Liver (tissue), 9 donors: Measurements from ENCODE around the gene ATPAF1. TPM values are rescaled to one million over a fixed set of nuclear protein-coding genes. Genes with fewer than 3 reads are reported as not detected.
A peak's percentile ranks its signal among the peaks of the same experiment; 100 is the strongest.

Experiments used
- DNase-seq: peaks from one replicate; pipeline ENCODE4 v3.0.0-alpha.2; 2017; ENCODE audit warnings: low spot score
- H3K27ac ChIP-seq, 2 donors: one replicate each; pipeline ENCODE4 v1.7.0; 2013; ENCODE audit warnings: inconsistent platforms in 2 of 2, low read length in 2 of 2, control low read depth in 1 of 2, low read depth in 1 of 2, mild to moderate bottlenecking in 1 of 2
- H3K27me3 ChIP-seq, 4 donors: one replicate each; pipeline versions ENCODE4 v1.6.1 to v1.7.0; 2013; ENCODE audit warnings: low read length in 3 of 4, inconsistent platforms in 1 of 4, mild to moderate bottlenecking in 1 of 4, moderate library complexity in 1 of 4; ENCODE audit not compliant: control insufficient read depth in 4 of 4, insufficient read depth in 4 of 4
- H3K36me3 ChIP-seq, 4 donors: one replicate each; pipeline versions ENCODE4 v1.6.1 to v1.7.0; 2013; ENCODE audit warnings: low read length in 3 of 4, mild to moderate bottlenecking in 3 of 4, low read depth in 1 of 4, moderate library complexity in 1 of 4; ENCODE audit not compliant: control insufficient read depth in 4 of 4, insufficient read depth in 3 of 4
- H3K4me1 ChIP-seq, 4 donors: one replicate each; pipeline versions ENCODE4 v1.6.1 to v1.7.0; 2013; ENCODE audit warnings: low read length in 3 of 4, mild to moderate bottlenecking in 3 of 4, moderate library complexity in 1 of 4; ENCODE audit not compliant: control insufficient read depth in 4 of 4, insufficient read depth in 4 of 4
- H3K4me3 ChIP-seq, 3 donors: one replicate each; pipeline versions ENCODE4 v1.6.1 to v1.7.0; 2013; ENCODE audit warnings: low read length in 3 of 3, control low read depth in 1 of 3, low read depth in 1 of 3, mild to moderate bottlenecking in 1 of 3
- H3K9ac ChIP-seq, 2 donors: one replicate each; pipeline ENCODE4 v1.7.0; 2013; ENCODE audit warnings: low read length in 2 of 2, mild to moderate bottlenecking in 2 of 2, moderate library complexity in 2 of 2, control low read depth in 1 of 2, low read depth in 1 of 2
- H3K9me3 ChIP-seq, 4 donors: one replicate each; pipeline versions ENCODE4 v1.6.1 to v1.7.0; 2013; ENCODE audit warnings: low read length in 3 of 4; ENCODE audit not compliant: control insufficient read depth in 4 of 4
- EGR1 ChIP-seq, 2 donors: IDR thresholded peaks; 2 replicates each; pipeline ENCODE4 v1.6.1; 2016 to 2018; ENCODE audit warnings: antibody characterized with exemption in 2 of 2, low read depth in 2 of 2
- FOXA1 ChIP-seq: IDR thresholded peaks from 2 replicates; pipeline ENCODE4 v1.6.1; 2016; ENCODE audit warnings: antibody characterized with exemption
- FOXA2 ChIP-seq: IDR thresholded peaks from 2 replicates; pipeline ENCODE4 v1.6.1; 2016; ENCODE audit warnings: antibody characterized with exemption
- GABPA ChIP-seq, 2 donors: IDR thresholded peaks in 1 of 2; conservative IDR thresholded peaks in 1 of 2; 2 replicates each; pipeline ENCODE4 v1.6.1; 2016; ENCODE audit warnings: antibody characterized with exemption in 2 of 2, mild to moderate bottlenecking in 1 of 2, moderate library complexity in 1 of 2
- HNF4A ChIP-seq, 2 donors: conservative IDR thresholded peaks; 2 replicates each; pipeline ENCODE4 v1.6.1; 2016; ENCODE audit warnings: antibody characterized with exemption in 2 of 2, mild to moderate bottlenecking in 2 of 2
- HNF4G ChIP-seq: IDR thresholded peaks from 2 replicates; pipeline ENCODE4 v1.6.1; 2016; ENCODE audit warnings: antibody characterized with exemption
- JUND ChIP-seq, 2 donors: IDR thresholded peaks; 2 replicates each; pipeline ENCODE4 v1.6.1; 2016; ENCODE audit warnings: antibody characterized with exemption in 2 of 2
- NR2F2 ChIP-seq: IDR thresholded peaks from 2 replicates; pipeline ENCODE4 v1.6.1; 2016; ENCODE audit warnings: antibody characterized with exemption
- RAD21 ChIP-seq, 2 donors: IDR thresholded peaks; 2 replicates each; pipeline ENCODE4 v1.6.1; 2016; ENCODE audit warnings: antibody characterized with exemption in 2 of 2, mild to moderate bottlenecking in 2 of 2
- REST ChIP-seq: IDR thresholded peaks from 2 replicates; pipeline ENCODE4 v1.6.1; 2016; ENCODE audit warnings: antibody characterized with exemption, mild to moderate bottlenecking
- RXRA ChIP-seq, 2 donors: IDR thresholded peaks; 2 replicates each; pipeline ENCODE4 v1.6.1; 2017 to 2018; ENCODE audit warnings: antibody characterized with exemption in 2 of 2, mild to moderate bottlenecking in 1 of 2
- SP1 ChIP-seq: IDR thresholded peaks from 2 replicates; pipeline ENCODE4 v1.6.1; 2018; ENCODE audit warnings: antibody characterized with exemption, mild to moderate bottlenecking
- YY1 ChIP-seq: IDR thresholded peaks from 2 replicates; pipeline ENCODE4 v1.6.1; 2016; ENCODE audit warnings: antibody characterized with exemption, mild to moderate bottlenecking
- WGBS: extraction: QIAGEN DNeasy Blood & Tissue Kit; methylation state at CpG from one replicate; pipeline ENCODE4 v1.1.7; 2013; 5-methylcytosine and 5-hydroxymethylcytosine counted together
- polyA plus RNA-seq, 2 donors: library from polyadenylated mRNA; stranded (reverse) in 1 of 2; unstranded in 1 of 2; fragments of 200-250 nt in 1 of 2; fragments of >200 nt in 1 of 2; fragmentation: Nextera tagmentation in 1 of 2; extraction: Ambion mirVana in 1 of 2; gene quantifications; one replicate each; pipeline versions ENCODE4 v1.2.1 to v1.2.3, GENCODE V29; 2013 to 2015
- total RNA-seq, 2 donors: library from RNA; depleted of rRNA; stranded (reverse); fragments of >200 nt; gene quantifications; one replicate each; pipeline ENCODE4 v1.2.3, GENCODE V29; 2014
- TF ChIP-seq, protein P1 (sequence below): IDR thresholded peaks from 2 replicates; pipeline ENCODE4 v1.6.1; 2016; ENCODE audit warnings: antibody characterized with exemption
- TF ChIP-seq, protein P2 (sequence below): IDR thresholded peaks from 2 replicates; pipeline ENCODE4 v1.6.1; 2016; ENCODE audit warnings: antibody characterized with exemption
- TF ChIP-seq, protein P3 (sequence below): IDR thresholded peaks from 2 replicates; pipeline ENCODE4 v1.6.1; 2016; ENCODE audit warnings: antibody characterized with exemption
- donor health status: healthy.
- donor health status: healthy.
- donor health status: healthy.
- donor health status: healthy.
- donor health status: healthy.

The ATPAF1 gene
- total and polyA plus RNA-seq, 4 donors: 35.3 to 54.1 (median 37.0) TPM

GRCh38 chr1:46611691-46612221, 56.4 kb downstream of the ATPAF1 start:
- H3K9ac ChIP-seq: no peak overlapping the region
- H3K27ac ChIP-seq: no peak overlapping the region
- peaks cover 9 to 26% (median 18%) of the 10 kb centered on the region in 4 donors for H3K4me1 ChIP-seq
- TF ChIP-seq REST (no peak), RXRA (IDR thresholded peaks at IDR 0.05) (no peak), NR2F2 (no peak), HNF4A (conservative IDR thresholded peaks at IDR 0.05) (no peak), GABPA (IDR thresholded peaks at IDR 0.05 in 1 of 2, conservative IDR thresholded peaks at IDR 0.05 in 1 of 2) (no peak), RAD21 (IDR thresholded peaks at IDR 0.05) (no peak), EGR1 (IDR thresholded peaks at IDR 0.05; ENCODE audit: low read depth in 2 of 2) (no peak), HNF4G (no peak), YY1 (no peak), SP1 (no peak), JUND (IDR thresholded peaks at IDR 0.05) (no peak)
- TF ChIP-seq, protein P1, sequence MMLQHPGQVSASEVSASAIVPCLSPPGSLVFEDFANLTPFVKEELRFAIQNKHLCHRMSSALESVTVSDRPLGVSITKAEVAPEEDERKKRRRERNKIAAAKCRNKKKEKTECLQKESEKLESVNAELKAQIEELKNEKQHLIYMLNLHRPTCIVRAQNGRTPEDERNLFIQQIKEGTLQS: no peak
- TF ChIP-seq, protein P2, sequence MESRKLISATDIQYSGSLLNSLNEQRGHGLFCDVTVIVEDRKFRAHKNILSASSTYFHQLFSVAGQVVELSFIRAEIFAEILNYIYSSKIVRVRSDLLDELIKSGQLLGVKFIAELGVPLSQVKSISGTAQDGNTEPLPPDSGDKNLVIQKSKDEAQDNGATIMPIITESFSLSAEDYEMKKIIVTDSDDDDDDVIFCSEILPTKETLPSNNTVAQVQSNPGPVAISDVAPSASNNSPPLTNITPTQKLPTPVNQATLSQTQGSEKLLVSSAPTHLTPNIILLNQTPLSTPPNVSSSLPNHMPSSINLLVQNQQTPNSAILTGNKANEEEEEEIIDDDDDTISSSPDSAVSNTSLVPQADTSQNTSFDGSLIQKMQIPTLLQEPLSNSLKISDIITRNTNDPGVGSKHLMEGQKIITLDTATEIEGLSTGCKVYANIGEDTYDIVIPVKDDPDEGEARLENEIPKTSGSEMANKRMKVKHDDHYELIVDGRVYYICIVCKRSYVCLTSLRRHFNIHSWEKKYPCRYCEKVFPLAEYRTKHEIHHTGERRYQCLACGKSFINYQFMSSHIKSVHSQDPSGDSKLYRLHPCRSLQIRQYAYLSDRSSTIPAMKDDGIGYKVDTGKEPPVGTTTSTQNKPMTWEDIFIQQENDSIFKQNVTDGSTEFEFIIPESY: no peak
- WGBS: 85% methylated on average over 7 of the region's 7 CpGs
- H3K4me3 ChIP-seq: no peak overlapping the region
- peaks cover 4 to 26% (median 19%) of the 10 kb centered on the region in 4 donors for H3K36me3 ChIP-seq
- no peaks in the 10 kb centered on the region for H3K27me3 ChIP-seq
- DNase-seq: peak; percentile 69
- H3K9me3 ChIP-seq: no peaks in the 10 kb centered on the region

- Histone ChIP-seq H3K36me3 (peaks cover 4 to 26% (median 19%) of the 10 kb centered on the region in 4 donors), H3K9ac (no peak overlapping the region), H3K4me1 (peaks cover 0 to 20% (median 11%) of the 10 kb centered on the region in 4 donors), H3K27me3 (no peaks in the 10 kb centered on the region), H3K9me3 (no peaks in the 10 kb centered on the region), H3K27ac (no peak overlapping the region), H3K4me3 (no peak overlapping the region)
- TF ChIP-seq RXRA (IDR thresholded peaks at IDR 0.05) (no peak), SP1 (no peak), EGR1 (IDR thresholded peaks at IDR 0.05; ENCODE audit: low read depth in 2 of 2) (no peak), FOXA1 (no peak), NR2F2 (no peak), REST (no peak), YY1 (no peak), RAD21 (IDR thresholded peaks at IDR 0.05) (no peak), JUND (IDR thresholded peaks at IDR 0.05) (no peak), FOXA2 (no peak), HNF4G (no peak), GABPA (IDR thresholded peaks at IDR 0.05 in 1 of 2, conservative IDR thresholded peaks at IDR 0.05 in 1 of 2) (no peak)
- TF ChIP-seq, protein P3, sequence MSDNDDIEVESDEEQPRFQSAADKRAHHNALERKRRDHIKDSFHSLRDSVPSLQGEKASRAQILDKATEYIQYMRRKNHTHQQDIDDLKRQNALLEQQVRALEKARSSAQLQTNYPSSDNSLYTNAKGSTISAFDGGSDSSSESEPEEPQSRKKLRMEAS: no peak
- TF ChIP-seq, protein P1: no peak
- TF ChIP-seq, protein P2: no peak
- 95% methylated on average over 7 of the region's 7 CpGs for WGBS
- no peak for DNase-seq
These were observed 60.6 kb downstream of the ATPAF1 start for GRCh38 chr1:46607345-46608130.
